Caco-2 (cell line): ENCODE data around the gene TMEM45B. TPM values are rescaled to one million over a fixed set of nuclear protein-coding genes. Genes with fewer than 3 reads are reported as not detected.
"Not testable (repeated sequence)": the region's sequence is repeated elsewhere in the genome, so short reads cannot be mapped to it uniquely, and the experiment has no call there.

Source experiments
- BruUV-seq: library from RNA; stranded (reverse); fragments of 400-500 nt; replicated peaks from 2 replicates; lab custom pipeline; 2021; lab: Mats Ljungman, UMichigan
- CTCF ChIA-PET: fragments of 300-600 bp; sonication (Branson Sonifier 250); formaldehyde crosslinking; loops from one replicate; lab custom pipeline; 2022; ENCODE audit warnings: antibody characterized with exemption; lab: Charles Lee
- POLR2A ChIA-PET: fragments of 300-600 bp; sonication (Branson Sonifier 250); formaldehyde crosslinking; loops from one replicate; lab custom pipeline; 2022; ENCODE audit warnings: antibody characterized with exemption; lab: Charles Lee
- DNase-seq, 2 experiments: peaks; one replicate each; pipeline versions ENCODE4 v3.0.0 to v3.0.0-alpha.2; 2020 to 2022
- H3K27me3 ChIP-seq: replicated peaks from 2 replicates; pipeline ENCODE4 v1.6.0; 2011; ENCODE audit warnings: low read length; ENCODE audit not compliant: control insufficient read depth, insufficient read depth
- H3K36me3 ChIP-seq: 2 replicates; pipeline ENCODE4 v1.5.1; 2011; ENCODE audit warnings: low read length; ENCODE audit not compliant: control insufficient read depth, insufficient read depth
- H3K4me1 ChIP-seq: fragments of 250-450 bp; sonication (Bioruptor Pico); 2 replicates; pipeline ENCODE4 v1.5.1; 2020; ENCODE audit warnings: mild to moderate bottlenecking
- H3K4me3 ChIP-seq: 2 replicates; pipeline ENCODE4 v1.5.1; 2011; ENCODE audit warnings: low read depth, mild to moderate bottlenecking, control low read depth, low read length
- H3K9me3 ChIP-seq: fragments of 250-450 bp; sonication (Bioruptor Pico); 2 replicates; pipeline ENCODE4 v1.5.1; 2020; ENCODE audit warnings: mild to moderate bottlenecking, moderate library complexity
- H3K27ac Mint-ChIP-seq: one replicate; pipeline ENCODE4 v1.8.0; 2022; ENCODE audit warnings: mixed read lengths; ENCODE audit not compliant: unreplicated experiment
- H3K27me3 Mint-ChIP-seq: one replicate; pipeline ENCODE4 v1.8.0; 2022; ENCODE audit warnings: mixed read lengths; ENCODE audit not compliant: insufficient read depth, unreplicated experiment
- H3K36me3 Mint-ChIP-seq: one replicate; pipeline ENCODE4 v1.8.0; 2022; ENCODE audit warnings: mild to moderate bottlenecking, mixed read lengths; ENCODE audit not compliant: insufficient read depth, unreplicated experiment
- H3K4me1 Mint-ChIP-seq: one replicate; pipeline ENCODE4 v1.8.0; 2022; ENCODE audit warnings: low read depth, mixed read lengths; ENCODE audit not compliant: unreplicated experiment
- H3K4me3 Mint-ChIP-seq: one replicate; pipeline ENCODE4 v1.8.0; 2022; ENCODE audit warnings: mild to moderate bottlenecking, moderate library complexity, mixed read lengths; ENCODE audit not compliant: unreplicated experiment
- H3K9me3 Mint-ChIP-seq: one replicate; pipeline ENCODE4 v1.8.0; 2022; ENCODE audit warnings: mixed read lengths; ENCODE audit not compliant: unreplicated experiment
- intact Hi-C: fragments of 100-400 bp; cut with micrococcal nuclease; formaldehyde crosslinking; loops from one replicate; pipeline ENCODE4 v1.10.0; 2022; ENCODE audit not compliant: unreplicated experiment
- total RNA-seq: library from RNA; stranded (reverse); gene quantifications from 2 replicates; pipeline ENCODE4 v1.2.3, GENCODE V29; 2022
- TF ChIP-seq, protein P1 (sequence below), 2 experiments: fragments of 200-600 bp in 1 of 2; IDR thresholded peaks; 1 replicate in 1 of 2; 2 replicates in 1 of 2; pipeline versions ENCODE4 v1.5.1 to v1.8.0; 2011 to 2022; ENCODE audit warnings: antibody characterized with exemption in 1 of 2, control low read depth in 1 of 2, inconsistent platforms in 1 of 2, low read depth in 1 of 2, low read length in 1 of 2, mild to moderate bottlenecking in 1 of 2, moderate library complexity in 1 of 2; ENCODE audit not compliant: insufficient read depth in 1 of 2, severe bottlenecking in 1 of 2, unreplicated experiment in 1 of 2

TMEM45B gene
- total RNA-seq, 1 experiment from 2014 or later: 60.0 TPM

GRCh38 chr11:129798212-129798611 lies 17.4 kb upstream of the TMEM45B start:
- Mint-ChIP-seq H3K36me3 (peaks cover 58% of the 10 kb centered on the region), H3K27me3 (no peaks in the 10 kb centered on the region), H3K27ac (peak overlapping the region; percentile 15), H3K4me3 (no peak overlapping the region), H3K4me1 (peaks cover 23% of the 10 kb centered on the region), H3K9me3 (peaks cover 43% of the 10 kb centered on the region)
- Histone ChIP-seq H3K36me3 (peaks cover 16% of the 10 kb centered on the region), H3K4me3 (no peak overlapping the region), H3K9me3 (peaks cover 28% of the 10 kb centered on the region), H3K4me1 (peaks cover 28% of the 10 kb centered on the region), H3K27me3 (no peaks in the 10 kb centered on the region)
- CTCF ChIA-PET: interaction anchor here (0.6 kb wide), 2 partner anchors 19 to 63 kb away, joined by 3 read pairs; no protein-coding TSS in a partner anchor
- no peak for DNase-seq
- BruUV-seq: no TSS peak
- intact Hi-C loops: no loop called here
- TF ChIP-seq, protein P1, sequence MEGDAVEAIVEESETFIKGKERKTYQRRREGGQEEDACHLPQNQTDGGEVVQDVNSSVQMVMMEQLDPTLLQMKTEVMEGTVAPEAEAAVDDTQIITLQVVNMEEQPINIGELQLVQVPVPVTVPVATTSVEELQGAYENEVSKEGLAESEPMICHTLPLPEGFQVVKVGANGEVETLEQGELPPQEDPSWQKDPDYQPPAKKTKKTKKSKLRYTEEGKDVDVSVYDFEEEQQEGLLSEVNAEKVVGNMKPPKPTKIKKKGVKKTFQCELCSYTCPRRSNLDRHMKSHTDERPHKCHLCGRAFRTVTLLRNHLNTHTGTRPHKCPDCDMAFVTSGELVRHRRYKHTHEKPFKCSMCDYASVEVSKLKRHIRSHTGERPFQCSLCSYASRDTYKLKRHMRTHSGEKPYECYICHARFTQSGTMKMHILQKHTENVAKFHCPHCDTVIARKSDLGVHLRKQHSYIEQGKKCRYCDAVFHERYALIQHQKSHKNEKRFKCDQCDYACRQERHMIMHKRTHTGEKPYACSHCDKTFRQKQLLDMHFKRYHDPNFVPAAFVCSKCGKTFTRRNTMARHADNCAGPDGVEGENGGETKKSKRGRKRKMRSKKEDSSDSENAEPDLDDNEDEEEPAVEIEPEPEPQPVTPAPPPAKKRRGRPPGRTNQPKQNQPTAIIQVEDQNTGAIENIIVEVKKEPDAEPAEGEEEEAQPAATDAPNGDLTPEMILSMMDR (IDR thresholded peaks at IDR 0.05; ENCODE audit: insufficient read depth in 1 of 2, low read depth in 1 of 2, low read length in 1 of 2, severe bottlenecking in 1 of 2, unreplicated experiment in 1 of 2): no peak
- POLR2A ChIA-PET: no interaction called here

- CTCF ChIA-PET: not testable (repeated sequence)
- POLR2A ChIA-PET: interaction anchor here (1.0 kb wide), 1 partner anchor 14 kb away, joined by 3 read pairs; no protein-coding TSS in a partner anchor
These were observed 15.5 kb upstream of the TMEM45B start for GRCh38 chr11:129800162-129800561.

DNA sequence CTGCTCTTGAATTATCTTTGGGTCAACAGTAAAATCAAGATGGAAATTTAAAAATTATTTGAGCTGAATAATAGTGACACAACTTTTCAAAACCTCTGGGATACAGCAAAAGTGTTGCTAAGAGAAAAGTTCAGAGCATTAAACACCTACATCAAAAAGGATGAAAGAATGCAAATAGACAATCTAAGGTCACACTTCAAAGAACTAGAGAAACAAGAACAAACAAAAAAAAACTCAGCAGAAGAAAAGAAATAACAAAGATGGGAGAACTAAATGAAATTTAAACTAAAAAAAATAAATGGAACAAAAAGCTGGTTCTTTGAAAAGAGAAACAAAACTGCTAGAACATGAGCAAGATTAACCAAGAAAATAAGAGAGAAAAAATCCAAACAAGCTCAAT lies 15.0 kb upstream of the TMEM45B start:
- H3K9me3 ChIP-seq: peaks cover 15% of the 10 kb centered on the region
- ChIA-PET POLR2A (interaction anchor here (1.0 kb wide), 1 partner anchor 13 kb away, joined by 3 read pairs; no protein-coding TSS in a partner anchor), CTCF (interaction anchor here (0.6 kb wide), 1 partner anchor 202 kb away, joined by 3 read pairs; the partner anchor contains the start of gene PRDM10)
- BruUV-seq: no TSS peak
- H3K4me3 ChIP-seq: no peak overlapping the region
- intact Hi-C loops: loop anchor here (1.0 to 2.0 kb wide), 2 partner anchors 9 to 14 kb away; partner anchors contain the start of gene TMEM45B
- Mint-ChIP-seq H3K4me3 (peak overlapping the region; percentile 18), H3K9me3 (peaks cover 44% of the 10 kb centered on the region), H3K36me3 (peaks cover 62% of the 10 kb centered on the region), H3K27ac (peak overlapping the region; percentile 28), H3K4me1 (peaks cover 37% of the 10 kb centered on the region), H3K27me3 (no peaks in the 10 kb centered on the region)
- peaks cover 41% of the 10 kb centered on the region for H3K4me1 ChIP-seq
- 0 out of 2 replicates have a peak, but pooled peaks cover 7% of the 10 kb centered on the region for H3K36me3 ChIP-seq
- no peak for DNase-seq
- H3K27me3 ChIP-seq: no peaks in the 10 kb centered on the region
- TF ChIP-seq, protein P1 (IDR thresholded peaks at IDR 0.05; ENCODE audit: insufficient read depth in 1 of 2, low read depth in 1 of 2, low read length in 1 of 2, severe bottlenecking in 1 of 2, unreplicated experiment in 1 of 2): no peak

More at GRCh38 chr11:129800162-129800561, 15.5 kb upstream of the TMEM45B start:
- H3K4me3 Mint-ChIP-seq, H3K27me3 Mint-ChIP-seq, H3K27me3 ChIP-seq, BruUV-seq, DNase-seq, H3K4me3 ChIP-seq: not testable (repeated sequence)
- peaks cover 66% of the 10 kb centered on the region for H3K36me3 Mint-ChIP-seq
- peaks cover 10% of the 10 kb centered on the region; the same call in 1 of the 2 replicates for H3K36me3 ChIP-seq
- peaks cover 41% of the 10 kb centered on the region for H3K4me1 ChIP-seq
- H3K27ac Mint-ChIP-seq: peak overlapping the region; percentile 28
- peaks cover 20% of the 10 kb centered on the region for H3K9me3 ChIP-seq
- H3K9me3 Mint-ChIP-seq: peaks cover 44% of the 10 kb centered on the region
- H3K4me1 Mint-ChIP-seq: peaks cover 37% of the 10 kb centered on the region
- intact Hi-C loops: loop anchor here (1.0 to 2.0 kb wide), 2 partner anchors 9 to 15 kb away; partner anchors contain the start of gene TMEM45B
